HG03565 (cell line): ENCODE results near the gene LRRK1.

Experiments used
- ATAC-seq: cut with Tn5 transposase; IDR thresholded peaks from one replicate; pipeline ENCODE4 v1.9.1; 2021; ENCODE audit warnings: mild to moderate bottlenecking, moderate library complexity; ENCODE audit not compliant: unreplicated experiment

The LRRK1 gene

DNA sequence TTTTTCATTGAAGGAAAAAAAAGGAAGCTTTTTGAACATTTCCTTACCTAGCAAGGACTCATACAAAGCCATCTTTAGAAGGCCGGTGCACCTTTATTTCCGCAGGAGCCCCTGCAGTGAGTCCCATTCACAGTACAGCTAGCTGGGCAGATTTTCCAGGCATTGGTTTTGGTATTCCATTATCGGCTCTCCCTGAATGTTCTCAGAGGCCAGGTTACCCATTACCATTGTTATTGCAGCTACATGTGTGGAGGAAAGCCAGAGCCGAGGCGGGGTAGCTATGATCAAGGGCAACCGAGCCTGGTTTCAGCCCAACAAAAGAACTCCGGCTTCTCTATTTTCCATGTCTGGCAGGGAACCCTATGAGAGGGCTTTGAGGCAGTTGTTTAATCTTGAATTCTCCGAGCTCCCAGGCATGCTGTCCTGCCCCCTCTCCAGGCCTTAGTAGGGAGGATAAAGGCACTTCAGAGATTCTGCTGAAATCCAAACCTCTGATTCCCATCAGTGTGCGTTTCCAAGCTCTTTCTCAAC, 100.3 kb downstream of the LRRK1 start:
- ATAC-seq, result no peak

DNA sequence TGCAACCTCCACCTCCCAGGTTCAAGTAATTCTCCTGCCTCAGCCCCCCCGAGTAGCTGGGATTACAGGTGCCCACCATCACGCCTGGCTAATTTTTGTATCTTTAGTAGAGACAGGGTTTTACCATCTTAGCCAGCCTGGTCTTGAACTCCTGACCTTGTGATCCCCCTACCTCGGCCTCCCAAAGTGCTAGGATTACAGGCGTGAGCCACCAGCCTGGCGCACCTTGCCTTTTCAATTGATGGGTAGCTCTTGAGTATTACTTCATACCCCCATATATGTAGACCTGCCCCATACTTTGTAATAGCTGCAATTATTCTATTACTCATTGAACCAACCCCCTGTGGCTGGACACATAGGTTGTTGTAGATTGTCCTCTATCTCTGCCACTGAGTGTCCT, 101.3 kb downstream of the LRRK1 start:
- ATAC-seq, result no peak

GRCh38 chr15:101020945-101021344, 101.8 kb downstream of the LRRK1 start:
- no peak for ATAC-seq

GRCh38 chr15:101022306-101022705, 103.1 kb downstream of the LRRK1 start:
- ATAC-seq, result no peak

GRCh38 chr15:101022876-101023275, 103.7 kb downstream of the LRRK1 start:
- no peak for ATAC-seq

DNA sequence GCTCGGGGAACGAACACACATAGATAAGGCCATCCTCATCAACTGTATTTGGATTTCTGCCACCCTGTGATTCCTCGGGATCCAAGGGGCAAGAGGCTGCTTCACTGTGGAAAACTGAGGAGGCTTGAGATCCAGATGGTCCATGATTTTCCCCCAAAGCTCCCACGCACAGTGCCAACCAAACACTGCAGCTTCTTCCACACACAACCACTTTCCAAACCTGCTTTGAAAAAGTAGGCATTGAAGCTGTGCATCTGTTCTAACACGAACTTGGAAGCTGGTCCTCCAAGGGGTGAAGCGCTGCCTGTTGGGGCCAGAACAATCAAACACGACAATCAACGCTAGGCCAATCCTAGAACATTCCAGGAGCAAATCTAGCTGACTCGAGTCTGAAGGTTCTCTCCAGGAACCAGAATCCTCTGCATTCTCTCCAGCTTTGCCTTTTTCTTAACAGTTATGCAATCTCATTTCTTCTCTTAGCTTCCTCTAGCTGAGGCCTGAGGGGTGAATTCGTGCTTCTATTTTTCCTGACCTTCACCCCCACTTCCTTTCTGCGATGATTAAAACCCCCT, 104.4 kb downstream of the LRRK1 start:
- no peak for ATAC-seq

- no peak for ATAC-seq
Observed at GRCh38 chr15:101024073-101024695, 105.0 kb downstream of the LRRK1 start.

- no peak for ATAC-seq
Observed at GRCh38 chr15:101024706-101025500, 105.7 kb downstream of the LRRK1 start.

- no peak for ATAC-seq
Observed at GRCh38 chr15:101025501-101025885, 106.3 kb downstream of the LRRK1 start.

GRCh38 chr15:101025896-101026631, 106.9 kb downstream of the LRRK1 start:
- no peak for ATAC-seq

- ATAC-seq, result no peak
Observed at GRCh38 chr15:101026656-101027272, 107.6 kb downstream of the LRRK1 start.

GRCh38 chr15:101027273-101027901, 108.2 kb downstream of the LRRK1 start:
- ATAC-seq, result no peak

DNA sequence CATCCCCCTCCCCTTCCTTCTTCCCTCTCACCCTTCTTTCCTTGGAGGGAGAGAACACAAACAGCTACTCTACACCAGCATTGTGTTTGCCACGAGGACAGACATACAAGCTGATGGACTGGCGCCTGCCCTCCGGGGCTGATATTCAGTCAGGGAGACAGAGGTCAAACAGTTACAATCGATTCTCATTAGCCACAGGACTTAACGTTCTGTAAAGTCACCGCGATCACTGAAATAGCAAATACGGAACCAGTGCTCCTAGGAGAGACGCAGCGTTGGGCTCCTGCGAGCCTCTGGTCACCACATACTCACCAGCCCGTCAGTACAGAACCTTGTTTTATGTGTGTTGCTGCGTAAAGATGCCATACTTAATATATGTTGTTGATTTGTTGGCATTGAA, 108.8 kb downstream of the LRRK1 start:
- no peak for ATAC-seq

GRCh38 chr15:101028321-101028720, 109.2 kb downstream of the LRRK1 start:
- ATAC-seq, result no peak

GRCh38 chr15:101028772-101029438, 109.7 kb downstream of the LRRK1 start:
- no peak for ATAC-seq

DNA sequence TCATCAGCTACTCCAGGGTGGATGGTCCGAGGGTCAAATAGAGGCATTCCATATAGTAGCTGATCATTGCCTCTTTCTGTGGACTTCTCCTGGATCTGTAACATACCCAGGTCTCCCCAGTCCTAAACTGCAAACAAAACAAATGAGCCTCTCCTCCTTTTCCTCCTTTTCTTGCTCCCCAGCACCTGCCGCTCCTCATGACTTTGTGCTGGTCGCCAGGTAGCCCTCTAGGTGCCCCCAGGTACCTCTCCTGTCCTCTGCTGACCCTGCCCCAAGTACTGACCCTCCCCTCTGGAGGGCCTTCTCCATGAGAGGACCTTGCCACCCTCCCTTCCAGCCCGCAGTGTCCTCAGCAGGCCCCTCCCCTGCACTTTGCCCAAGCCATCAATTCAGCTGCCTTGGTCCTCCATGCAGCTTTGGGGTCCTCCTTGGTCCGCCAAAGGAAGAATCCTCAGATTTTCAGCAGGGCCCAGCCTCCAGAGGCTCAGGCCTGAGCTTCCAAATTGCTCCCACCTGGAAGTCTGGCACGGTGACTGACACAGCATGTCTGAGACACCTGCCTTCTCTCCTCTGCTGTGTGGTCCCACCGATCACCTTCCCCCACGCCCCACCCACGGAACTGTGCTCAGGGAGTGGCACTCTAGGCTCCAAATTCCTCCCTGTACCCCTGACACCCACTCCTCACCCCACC, 111.0 kb downstream of the LRRK1 start:
- ATAC-seq, result no peak

DNA sequence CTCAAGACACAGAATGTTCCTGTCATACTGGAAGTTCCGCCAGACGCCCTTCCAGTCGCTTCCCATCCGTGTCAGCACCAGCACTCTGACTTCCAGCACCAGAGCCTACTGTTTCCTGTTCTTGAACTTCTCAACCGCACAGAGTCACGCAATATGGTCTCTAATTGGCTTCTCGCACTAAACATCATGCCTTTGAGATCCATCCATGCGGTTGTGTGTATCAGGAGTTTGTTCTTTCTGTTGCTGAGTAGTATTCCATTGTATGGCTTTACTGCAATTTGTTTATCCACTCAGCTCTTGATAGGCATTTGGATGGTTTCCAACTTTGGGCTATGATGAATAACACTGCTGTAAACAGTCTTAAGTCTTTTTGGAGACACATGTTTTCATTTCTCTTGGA, 112.1 kb downstream of the LRRK1 start:
- no peak for ATAC-seq

DNA sequence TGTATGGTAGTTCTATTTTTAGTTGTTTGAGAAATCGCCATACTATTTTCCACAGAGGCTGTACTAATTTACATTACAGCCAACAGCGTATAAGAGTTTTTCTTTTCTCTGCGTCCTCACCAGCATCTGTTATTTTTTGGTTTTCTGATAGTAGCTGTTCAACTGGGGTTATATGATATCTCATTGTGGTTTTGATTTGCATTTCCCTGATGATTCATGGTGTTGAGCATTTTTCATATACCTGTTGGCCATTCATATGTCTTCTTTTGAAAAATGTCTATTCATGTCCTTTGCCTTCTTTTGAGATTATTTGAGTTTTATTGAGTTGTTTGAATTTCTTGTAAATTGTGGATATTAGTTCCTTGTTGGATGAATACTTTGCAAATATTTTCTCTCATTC, 114.6 kb downstream of the LRRK1 start:
- no peak for ATAC-seq

DNA sequence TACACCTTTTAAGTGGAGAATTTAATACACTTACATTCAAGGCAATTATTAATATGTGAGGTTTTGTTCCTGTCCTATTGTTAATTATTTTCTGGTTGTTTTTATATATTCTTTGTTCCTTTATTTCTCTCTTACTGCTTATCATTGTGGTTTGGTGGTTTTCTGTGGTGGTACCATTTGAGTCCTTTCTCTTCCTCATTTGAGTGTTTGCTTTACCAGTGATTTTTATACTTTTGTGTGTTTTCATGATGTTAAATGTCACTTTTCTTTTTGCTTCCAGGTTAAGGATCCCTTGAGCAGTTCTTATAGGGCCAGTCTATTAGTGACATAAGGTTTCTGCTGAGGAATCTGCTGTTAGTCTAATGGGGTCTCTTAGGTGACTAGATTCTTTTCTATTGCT, 116.5 kb downstream of the LRRK1 start:
- ATAC-seq, result peak; percentile 69
